Fibroblast of skin of right quadriceps (primary cell): Measurements from ENCODE around the gene MMEL1.
"Not testable (repeated sequence)": the region's sequence is repeated elsewhere in the genome, so short reads cannot be mapped to it uniquely, and the experiment has no call there.

Experiments
- DNase-seq: peaks from one replicate; pipeline ENCODE4 v3.0.0-alpha.2; 2013

The MMEL1 gene

GRCh38 chr1:2554621-2555387 is 78.0 kb downstream of the MMEL1 start:
- no peak for DNase-seq

DNA sequence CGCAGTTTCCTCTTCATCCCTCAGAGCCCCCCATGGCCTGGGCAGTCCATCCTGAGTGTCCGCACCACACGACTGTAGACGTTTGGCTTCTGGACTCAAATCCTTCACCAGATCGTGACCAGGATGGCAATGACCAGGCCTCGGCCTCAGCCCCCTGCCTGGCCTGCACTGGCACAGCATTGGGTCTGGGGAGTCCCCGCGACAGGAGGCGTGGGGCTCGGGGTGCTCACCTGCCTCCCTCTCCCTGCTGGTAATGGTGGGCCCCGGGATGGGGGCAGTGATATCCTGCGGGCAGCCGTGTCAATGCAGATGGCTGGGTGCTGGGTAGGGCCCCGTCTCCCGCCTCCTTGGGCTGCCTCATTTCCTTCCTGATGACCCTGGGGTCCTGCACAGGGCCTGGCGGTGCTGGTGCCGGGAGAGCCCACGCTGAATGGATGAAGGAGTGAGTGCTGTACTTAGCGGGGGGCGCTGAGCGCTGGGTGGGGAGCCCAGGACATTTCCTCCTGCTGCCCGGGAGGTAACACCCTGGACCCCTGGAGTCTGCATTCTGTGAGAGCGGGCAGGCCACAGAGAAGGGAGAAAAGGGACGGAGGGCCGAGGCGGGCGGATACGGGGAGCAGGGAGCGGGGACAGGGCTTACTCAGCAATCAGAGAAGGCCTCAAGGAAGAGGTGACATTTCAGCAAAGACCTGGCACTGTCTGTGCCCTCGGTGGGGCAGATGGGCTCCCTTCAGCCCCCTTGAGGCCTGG is 78.8 kb downstream of the MMEL1 start:
- DNase-seq: no peak

GRCh38 chr1:2553076-2553475 is 79.7 kb downstream of the MMEL1 start:
- not testable (repeated sequence) for DNase-seq

DNA sequence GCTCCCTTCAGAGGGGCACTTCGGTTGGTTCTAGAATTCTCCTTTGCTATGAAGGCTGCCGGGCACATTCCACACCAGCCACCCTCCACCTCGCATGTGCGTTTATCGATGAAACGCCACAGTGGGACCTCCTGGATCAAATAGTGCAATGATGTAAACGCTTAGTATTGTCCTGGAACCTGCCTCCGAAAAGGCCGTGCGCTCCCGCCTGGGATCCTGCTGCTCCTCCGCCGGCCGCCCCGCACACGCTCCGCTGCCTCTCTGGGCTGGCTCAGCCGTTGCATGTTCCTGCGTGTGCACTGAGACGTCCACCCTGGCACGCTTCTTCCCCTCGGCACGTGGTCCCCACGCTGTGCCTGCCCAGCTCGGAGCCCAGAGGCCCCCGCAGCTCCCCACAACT is 80.6 kb downstream of the MMEL1 start:
- DNase-seq: no peak

DNA sequence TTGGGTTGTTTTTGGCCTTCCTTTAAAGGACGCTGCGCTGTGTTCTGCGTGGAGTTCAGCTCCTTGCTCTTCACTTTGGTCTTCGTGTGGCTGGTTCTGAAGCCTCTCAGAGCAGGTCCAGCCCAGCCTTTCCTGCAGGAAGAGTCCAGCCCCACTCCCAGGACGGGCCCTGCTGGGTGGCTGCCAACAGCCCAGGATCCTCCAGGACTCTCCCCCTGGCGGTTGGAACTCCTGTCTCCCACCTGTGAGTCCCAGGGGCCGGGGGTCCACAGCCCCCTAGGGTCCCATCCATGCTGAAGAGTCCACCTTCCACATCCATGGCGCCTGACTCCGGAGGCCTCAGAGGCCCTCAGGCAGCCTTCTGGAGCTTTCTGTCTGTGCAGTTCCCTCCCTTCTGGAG is 81.3 kb downstream of the MMEL1 start:
- DNase-seq: not testable (repeated sequence)

- DNase-seq: not testable (repeated sequence)
These were observed 82.4 kb downstream of the MMEL1 start for GRCh38 chr1:2550309-2550861.

DNA sequence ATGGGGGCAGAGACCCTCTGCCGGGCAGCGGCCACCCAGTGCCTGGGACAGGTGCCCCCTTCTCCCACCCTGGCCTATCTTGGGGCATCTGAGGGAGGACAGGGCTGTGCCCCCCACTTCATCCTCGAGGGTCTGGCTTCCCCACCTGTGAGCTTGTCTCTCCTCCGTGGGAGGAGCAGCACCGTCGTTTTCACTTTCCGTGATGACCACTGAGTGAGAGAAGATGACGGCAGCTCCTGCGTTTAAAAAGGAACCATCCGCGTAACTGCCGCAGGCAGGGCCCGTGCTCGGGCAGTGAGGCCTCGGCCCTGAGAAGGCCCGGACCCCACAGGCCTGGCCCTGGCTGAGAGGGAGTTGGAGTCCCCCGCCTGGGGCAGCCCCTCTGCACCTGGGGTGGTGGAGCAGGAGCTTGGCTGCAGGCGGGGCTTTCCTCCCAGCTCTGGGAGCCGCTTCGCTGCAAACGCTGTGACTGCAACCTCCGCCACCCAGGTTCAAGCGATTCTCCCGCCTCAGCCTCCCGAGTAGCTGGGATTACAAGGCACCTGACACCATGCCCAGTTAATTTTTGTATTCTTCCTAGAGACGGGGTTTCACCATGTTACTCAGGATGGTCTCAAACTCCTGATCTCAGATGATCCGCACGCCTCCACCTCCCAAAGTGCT is 83.3 kb downstream of the MMEL1 start:
- DNase-seq: not testable (repeated sequence)

DNA sequence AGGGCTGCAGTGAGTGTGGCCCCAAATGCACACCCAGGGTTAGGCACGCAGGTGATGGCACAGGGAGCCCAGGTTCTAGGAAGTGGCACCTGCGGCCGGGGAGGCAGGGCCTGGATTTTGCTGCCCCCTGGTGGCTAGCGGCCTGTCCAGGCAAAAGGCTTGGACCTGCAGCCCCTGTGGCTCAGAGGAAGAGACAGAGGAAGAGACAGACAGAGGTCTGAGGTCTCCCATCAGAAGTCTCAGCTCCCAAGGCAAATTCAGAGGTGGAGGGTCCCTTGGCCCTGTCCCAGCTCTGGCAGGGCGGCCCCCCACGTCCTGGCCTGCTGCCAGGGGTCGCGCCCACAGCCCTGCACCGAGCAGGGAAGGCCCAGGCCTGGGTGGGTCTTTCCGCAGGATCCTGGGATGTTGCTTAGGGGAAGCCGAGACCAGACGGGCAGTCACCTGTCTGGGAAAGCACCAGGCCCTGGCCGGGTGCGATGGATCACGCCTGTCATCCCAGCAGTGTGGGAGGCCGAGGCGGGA is 84.7 kb downstream of the MMEL1 start:
- peak; percentile 50 for DNase-seq

DNA sequence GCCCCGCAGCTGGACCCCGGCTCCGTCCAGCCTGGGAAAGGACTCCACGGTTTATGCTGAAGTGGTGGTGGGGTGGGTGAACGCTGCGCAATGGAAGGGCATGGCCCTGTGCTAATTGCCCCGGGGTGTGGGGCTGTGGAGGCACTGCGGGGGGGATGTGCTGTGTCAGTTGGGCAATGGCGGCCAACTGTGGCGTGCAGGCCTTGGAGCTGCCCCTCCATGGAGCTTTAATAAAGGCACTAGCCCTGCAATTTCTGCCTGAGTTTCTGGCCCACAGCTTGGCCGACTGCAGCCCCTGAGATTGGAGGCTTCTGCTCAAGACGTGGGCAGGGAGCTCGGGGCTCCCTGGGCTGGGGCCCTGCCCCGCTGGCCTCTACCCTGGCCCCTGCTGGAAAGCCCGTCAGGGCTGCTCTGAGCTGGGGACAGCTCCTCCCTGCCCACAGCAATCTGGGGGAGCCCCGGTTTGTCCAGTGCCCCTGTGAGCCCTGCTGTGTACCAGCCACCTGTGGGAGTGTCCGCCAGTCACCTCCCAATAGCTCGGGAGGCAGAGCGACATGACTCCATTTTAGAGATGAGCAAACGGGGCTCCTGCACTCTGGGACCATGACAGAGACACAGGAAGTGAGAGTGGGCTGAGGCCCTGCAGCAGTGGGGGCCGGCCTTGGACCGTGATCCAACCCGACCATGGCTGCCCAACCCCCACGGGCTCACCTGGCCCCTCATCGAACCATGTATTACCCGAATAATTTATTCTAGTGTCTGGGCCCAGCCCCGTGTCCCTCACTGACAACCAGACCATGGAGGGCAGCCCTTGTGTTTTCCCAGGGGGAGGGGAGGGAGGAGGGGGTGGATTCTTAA is 85.4 kb downstream of the MMEL1 start:
- DNase-seq: no peak

GRCh38 chr1:2546515-2547209 is 86.2 kb downstream of the MMEL1 start:
- peak; percentile 52 for DNase-seq

DNA sequence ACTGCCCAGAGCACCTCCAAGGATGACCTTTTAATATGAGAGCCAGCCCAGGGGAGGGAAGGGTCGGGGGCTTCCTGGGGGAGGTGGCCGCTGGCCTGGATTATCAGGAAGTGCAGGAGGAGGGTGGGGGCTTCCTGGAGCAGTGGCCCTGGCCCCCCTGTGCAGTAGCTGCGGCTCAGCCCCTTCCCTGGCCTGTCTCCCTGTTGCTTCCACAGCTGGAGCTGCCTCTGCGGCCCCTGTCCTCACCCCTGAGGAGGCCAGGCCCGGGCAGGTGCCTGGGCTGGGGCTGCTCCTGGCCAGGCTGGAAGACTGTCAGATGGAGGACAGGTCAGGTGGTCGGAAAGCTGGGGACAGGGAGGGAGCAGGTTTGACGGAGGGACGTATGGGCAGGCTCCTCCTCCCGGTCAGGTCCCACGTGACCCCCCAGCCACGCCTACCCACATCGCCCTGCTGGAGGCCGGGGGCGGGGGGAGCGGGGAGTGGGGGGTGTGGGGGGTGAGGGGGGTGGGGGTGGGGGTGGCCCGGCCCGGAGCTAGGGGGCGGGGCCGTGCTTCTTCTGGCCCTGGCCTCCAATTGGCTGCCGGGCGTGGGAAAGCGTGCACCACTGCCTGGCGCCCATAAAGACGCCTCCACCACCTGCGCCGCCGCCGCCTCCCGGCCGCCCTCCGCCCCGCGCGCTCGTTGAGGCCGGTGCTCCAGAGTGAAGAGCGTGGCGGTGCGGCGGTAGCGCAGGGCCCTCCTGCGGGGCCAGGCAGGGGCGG is 86.9 kb downstream of the MMEL1 start:
- peak; percentile 69 for DNase-seq

GRCh38 chr1:2544875-2545640 is 87.8 kb downstream of the MMEL1 start:
- DNase-seq: no peak

DNA sequence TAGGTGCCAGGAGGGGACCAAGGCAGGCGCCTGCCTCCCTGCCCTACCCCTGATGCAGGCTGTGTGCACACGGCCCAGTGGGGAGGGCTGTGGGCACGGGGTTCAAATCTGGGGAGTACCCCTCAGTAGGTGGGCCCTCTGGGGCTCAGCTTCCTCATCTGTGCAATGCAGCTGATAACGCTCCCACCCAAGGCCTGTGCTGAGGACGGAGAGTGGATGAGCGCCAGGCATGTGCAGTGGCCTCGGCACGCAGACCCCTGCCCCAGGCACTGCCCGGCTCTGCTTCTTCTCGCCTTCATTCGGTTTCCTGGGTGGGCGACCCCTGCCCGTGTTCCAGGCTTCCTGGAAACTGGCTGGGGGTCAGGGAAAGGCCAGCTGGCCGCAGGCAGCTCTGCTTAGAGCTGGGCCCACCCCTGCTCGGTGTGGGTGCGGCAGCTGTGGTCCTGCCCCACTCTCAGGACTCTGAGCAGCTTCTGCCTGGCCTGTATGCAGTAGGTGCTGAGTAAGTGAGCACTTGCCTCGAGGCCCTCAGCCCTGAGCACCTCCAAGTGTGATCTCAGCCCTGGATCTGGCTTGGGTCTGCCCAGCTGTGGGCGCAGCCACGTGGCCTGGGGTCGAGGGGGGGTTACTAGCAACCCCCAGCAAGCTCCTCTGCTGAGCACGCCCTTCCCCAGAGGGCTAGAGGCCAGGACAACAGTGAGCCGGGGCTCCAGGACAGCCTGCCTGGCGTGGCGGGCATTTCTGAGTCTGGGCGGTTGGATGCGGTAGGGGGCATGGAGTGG is 88.5 kb downstream of the MMEL1 start:
- DNase-seq: no peak

- DNase-seq: peak; percentile 15
These were observed 89.2 kb downstream of the MMEL1 start for GRCh38 chr1:2543543-2544092.

DNA sequence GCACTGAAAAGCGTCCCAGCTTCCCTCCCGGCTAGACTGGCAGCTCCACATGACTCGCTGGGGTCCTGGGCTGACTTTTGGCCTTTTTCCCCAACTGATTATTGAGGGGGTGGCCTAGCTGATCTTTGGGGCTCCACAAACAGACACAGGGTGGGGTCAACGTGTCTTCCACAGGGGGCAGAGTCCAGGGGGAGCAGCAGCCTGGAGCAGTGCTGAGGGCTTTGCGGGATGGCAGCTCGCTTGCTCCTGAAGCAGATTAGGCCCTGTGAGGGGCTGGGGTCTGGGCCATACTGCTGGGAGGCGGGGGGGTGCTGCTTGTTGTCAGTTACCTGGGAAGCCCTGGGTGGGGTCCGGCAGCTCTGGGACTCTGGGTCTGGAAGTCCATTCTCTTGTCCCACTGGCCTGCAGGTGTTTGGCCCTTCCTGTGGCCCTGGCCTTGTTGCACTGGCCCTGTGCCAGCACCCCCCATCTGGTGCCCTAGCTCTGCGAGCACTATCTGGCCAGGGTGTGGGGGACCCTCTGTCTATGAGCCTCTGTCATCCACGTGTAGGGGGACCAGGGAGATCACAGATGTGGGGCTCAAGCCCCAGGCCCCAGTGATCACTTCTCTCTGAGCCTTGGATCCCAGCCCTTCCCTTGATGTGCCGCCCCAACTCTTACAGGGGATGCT is 90.4 kb downstream of the MMEL1 start:
- DNase-seq: no peak

DNA sequence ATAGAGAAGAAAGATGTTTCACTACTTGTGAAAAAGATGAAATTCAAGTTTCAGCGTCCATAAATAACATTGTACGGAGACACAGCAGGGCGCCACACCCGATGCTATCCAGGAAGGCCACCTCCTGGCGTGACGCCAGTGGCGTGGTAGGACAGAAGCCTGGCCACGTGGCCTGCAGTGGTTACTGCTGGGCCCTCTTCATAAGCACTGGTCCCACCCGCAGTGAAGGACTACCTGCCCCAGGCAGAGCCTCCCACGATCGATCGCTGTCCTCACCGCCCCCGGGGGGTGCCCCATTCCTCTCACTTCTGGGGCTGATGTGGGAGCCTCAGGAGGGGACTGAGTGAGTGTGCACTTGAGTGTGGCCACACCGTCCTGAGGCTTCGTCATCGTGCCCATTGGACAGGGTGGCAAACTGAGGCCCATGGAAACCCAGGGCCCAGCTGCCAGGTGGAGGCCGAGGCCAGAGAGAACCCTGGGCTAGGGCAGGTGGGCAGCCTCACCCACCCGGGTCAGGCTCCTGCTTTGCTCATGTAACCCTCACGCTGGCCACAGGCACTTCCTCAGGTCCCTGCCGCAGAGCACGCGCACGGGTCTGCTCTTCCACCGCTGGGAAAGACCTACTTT is 91.1 kb downstream of the MMEL1 start:
- DNase-seq: peak; percentile 16

DNA sequence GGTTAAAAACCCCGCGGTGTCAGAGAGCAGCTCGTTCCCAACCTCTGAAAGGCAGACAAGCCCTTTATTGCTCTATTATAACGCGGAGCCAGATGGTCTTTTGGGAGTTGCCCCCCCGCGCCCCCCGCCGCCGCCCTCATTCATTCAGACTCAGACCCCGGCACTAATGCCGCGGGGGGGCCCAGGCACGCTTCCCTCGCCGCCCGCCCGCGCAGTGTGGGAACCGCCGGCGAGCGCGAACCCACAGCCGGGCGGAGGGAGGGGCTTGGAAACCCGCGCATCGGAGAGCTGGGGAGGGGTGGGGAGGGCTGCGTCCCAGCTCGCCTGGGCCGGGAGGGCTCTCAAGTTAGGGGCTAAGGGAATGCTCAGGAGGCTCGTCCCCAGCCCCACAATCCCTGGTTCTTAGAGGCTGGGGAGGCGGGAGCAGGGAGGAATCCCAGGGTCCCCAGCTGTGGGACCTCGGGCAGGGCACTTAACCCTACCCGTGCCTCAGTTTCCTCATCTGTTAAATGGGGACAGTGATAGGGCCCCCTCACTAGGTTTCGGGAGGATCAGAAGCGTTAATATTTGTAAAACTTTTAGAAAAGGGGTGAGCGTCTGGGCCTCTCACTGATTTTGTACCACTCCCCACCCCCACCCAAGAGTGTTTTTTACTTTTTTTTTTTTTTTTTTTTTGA is 91.9 kb downstream of the MMEL1 start:
- DNase-seq: no peak
